Measurements from ENCODE around the gene TMEM19.

Gene TMEM19

DNA sequence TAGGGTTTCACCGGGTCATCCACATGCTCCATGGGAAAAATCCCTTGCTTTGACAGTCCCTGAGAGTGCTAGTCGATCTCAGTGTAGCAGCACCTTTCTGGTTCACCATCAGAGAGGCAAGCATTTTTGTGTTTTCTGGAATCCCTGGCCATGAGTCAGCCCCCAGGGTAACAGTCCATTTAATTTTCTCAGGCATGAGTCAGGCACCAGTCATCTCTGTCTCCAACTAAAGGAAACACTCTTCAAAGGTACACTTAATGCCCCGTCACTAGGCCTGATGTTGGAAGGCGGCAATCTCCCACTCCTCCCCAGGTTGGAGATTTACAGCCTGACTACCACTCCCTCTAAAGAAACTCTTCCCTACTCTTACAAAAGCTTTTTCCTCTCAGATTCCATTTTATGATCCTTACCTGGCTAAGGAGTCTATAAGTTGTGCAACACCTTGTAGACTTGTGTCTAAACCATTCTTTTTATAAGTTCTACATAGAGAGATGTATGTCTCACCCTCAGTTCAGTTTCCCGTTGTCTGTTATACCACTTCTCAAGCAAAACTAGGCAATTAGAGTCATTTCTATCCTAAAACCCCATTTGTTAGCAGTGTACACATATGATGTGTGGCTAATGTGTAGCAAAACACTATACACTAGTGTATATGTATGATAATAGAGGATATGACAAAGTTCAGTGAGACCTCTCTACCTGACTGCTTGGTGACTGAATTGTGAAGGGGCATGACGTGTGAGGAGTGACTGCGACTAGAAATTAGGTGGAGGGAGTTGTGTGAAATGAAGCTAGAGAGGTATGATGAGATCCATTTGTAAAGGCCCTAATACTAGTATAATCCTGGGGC is 24.6 kb downstream of the TMEM19 start:
- no peak overlapping the region for H3K4me3 ChIP-seq (ENCODE audit: low read depth, low read length)

DNA sequence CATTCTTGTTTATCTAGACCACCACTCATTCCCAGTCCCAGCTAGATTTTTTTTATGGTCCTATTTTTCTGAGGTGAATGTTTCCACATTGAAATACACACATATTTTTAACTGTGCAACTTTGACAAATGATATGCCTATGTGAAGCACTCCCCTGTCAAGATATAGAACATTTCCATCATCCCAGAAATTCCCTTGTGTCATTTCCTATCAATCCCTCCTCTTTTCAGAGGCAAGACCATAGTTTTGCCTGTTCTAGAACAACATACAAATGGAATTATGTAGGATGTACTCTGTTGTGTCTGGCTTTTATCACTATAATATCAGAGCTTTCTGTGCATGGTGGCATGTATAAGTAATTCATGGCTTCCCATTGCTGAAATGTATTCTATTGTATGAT is 32.7 kb downstream of the TMEM19 start:
- no peak overlapping the region for H3K4me3 ChIP-seq (ENCODE audit: low read depth, low read length)

DNA sequence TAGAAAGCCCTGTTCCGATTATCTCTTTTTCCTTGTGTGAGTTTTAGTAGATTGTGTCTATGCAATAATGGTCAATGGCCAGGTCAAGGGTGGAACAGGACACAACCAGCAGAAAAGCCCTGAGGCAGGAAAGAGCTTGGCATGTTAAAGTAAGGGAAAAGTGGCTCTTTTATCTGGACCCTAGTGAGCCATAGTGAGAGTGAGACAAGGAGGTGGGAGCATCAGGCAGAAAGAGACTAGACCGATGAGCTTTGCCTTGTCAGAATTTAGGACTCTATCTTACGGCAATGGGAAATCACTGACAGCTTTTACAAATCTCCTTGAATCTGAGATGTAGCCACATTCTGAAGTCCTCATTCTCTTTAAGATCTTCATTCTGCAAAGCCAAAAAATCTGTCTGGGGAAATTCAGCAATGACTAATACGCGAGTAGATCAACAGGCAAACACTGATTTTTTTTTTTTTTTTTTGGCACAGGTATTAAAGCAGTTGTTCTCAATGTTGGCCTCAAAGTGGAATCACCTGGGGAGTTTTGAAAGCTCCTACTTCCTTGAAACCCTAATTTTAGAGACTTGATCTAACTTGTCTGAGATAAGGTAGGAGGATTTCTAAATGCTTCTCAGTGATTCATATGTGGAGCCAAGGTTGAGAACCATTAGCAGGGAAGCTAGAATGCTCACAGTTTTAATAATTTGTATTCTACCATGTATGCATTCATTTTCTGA is 33.9 kb downstream of the TMEM19 start:
- no peak overlapping the region for H3K4me3 ChIP-seq (ENCODE audit: low read depth, low read length)

- H3K4me3 ChIP-seq (ENCODE audit: low read depth, low read length), result no peak overlapping the region
Observed at GRCh38 chr12:71721783-71722505, 36.1 kb downstream of the TMEM19 start.

- H3K4me3 ChIP-seq (ENCODE audit: low read depth, low read length), result no peak overlapping the region
Observed at GRCh38 chr12:71725011-71725410, 39.1 kb downstream of the TMEM19 start.

DNA sequence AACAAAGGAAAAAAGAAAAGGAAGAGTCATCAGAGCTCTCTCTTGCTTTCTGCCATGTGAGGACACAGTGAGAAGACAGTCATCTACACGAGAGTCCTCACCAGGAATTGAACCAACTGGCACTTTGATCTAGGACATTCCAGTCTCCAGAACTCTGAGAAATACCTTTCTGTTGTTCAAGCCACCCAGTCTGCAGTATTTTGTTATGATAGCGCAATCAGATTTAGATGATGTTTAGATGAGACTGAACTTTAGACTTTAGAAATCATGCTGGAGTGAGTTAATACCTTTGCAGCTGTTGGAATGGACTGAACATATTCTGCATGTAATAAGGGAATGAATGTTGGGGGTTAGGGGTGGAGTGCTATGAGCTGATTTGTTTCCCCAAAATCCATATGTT is 40.7 kb downstream of the TMEM19 start:
- H3K4me3 ChIP-seq (ENCODE audit: low read depth, low read length), result no peak overlapping the region

DNA sequence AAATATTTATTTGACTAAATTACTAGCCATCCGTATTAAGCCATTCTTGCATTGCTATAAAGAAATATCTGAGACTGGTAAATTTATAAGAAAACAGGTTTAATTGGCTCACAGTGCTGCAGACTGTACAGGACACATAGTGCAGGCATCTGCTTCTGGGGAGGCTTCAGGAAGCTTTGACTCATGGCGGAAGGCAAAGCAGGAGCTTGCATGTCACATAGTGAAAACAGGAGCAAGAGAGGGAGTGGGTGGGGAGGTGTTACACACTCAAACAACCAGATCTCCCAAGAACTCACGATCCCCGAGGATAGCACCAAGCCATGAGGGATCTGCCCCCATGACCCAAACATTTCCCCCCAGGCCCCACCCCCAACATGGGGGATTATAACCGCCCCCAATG is 42.1 kb downstream of the TMEM19 start:
- H3K4me3 ChIP-seq (ENCODE audit: low read depth, low read length), result no peak overlapping the region

DNA sequence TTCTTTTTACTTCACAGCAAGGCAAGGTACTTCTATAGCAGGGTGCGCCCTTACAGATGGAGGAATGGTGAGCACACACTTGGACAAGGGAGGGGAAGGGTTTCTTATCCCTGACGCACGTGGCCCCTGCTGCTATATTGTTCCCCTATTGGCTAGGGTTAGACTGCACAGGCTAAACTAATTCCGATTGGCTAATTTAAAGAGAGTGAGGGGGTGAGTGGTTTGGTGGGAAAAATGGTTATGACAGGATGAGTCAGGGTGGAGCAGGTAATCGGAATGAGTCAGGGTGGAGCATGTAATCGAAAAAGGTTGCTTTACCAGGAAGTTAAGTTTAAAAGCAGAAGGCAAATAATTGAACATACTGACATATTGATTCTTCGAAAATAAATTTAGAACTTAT is 45.1 kb downstream of the TMEM19 start:
- no peak overlapping the region for H3K4me3 ChIP-seq (ENCODE audit: low read depth, low read length)

DNA sequence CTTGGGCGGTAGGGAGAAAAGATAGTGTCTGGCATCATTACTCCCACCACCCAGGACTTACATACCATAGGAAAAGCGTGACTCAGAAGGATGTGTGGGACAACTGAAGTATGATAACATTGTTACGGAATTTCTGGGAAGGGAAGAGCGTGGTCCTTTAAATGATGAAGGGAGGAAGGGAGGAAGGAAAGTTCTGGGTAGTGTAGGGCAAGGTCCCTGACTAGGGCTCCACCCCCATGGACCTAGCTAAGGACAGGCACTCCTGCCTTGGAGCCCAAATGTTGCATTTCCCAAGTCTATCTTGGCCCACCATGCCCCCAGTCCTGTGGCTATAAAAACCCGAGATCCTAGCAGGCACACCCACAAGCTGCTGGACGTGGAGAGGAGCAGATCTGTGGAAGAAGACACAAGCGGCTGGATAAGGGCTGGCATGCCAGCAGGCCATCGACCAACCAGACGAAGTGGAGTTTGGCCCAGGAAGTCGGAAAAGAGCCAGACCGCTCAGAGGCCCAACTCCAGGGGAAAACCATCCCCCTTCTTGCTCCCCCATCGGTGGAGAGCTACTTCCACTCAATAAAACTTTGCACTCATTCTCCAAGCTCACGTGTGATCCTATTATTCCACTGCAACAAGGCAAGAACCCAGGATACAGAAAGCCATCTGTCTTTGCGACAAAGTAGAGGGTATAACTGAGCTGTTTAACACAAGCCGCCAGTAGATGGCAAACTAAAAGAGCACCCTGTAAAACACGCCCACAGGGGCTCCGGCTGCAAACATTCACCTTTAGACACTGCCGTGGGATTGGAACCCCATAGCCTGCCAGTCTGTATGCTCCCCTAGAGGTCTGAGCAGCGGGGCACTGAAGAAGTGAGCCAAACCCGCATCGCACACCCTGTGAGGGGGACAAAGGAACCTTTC is 45.8 kb downstream of the TMEM19 start:
- H3K4me3 ChIP-seq (ENCODE audit: low read depth, low read length), result no peak overlapping the region

DNA sequence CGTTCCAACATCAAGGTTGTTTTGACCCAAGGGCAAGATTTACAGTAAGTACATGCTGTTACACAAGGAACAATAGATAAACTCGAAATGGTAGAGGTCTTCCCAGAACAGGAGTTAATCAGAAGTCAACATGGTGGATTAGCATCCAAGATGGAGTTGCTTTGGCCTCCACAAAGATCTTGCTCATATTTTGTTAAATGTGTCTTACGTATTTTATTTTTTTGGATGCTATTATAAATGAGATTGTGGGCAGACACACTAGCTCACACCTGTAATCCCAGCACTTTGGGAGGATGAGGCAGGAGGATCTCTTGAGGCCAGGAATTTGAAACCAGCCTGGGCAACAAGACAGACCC is 46.5 kb downstream of the TMEM19 start:
- H3K4me3 ChIP-seq (ENCODE audit: low read depth, low read length), result no peak overlapping the region

DNA sequence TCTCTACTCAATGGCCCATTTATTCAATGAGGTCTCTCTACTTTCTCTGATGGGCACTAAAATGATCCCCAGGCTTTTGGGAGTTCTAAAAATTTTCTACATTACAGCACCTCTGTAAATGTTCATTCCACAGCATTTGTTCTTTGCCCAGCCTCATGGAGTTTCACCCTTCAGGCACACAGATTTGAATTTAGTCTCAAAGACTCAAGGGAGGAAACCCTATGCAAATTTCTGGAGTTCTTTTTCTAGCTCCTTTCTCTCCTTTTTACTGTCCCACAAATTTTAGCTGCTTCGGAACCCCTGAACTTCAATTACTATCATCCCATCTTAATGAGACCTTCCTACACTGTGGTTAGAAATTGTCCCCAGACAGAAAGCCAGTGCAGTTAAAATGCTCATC is 51.3 kb downstream of the TMEM19 start:
- H3K4me3 ChIP-seq (ENCODE audit: low read depth, low read length), result no peak overlapping the region

DNA sequence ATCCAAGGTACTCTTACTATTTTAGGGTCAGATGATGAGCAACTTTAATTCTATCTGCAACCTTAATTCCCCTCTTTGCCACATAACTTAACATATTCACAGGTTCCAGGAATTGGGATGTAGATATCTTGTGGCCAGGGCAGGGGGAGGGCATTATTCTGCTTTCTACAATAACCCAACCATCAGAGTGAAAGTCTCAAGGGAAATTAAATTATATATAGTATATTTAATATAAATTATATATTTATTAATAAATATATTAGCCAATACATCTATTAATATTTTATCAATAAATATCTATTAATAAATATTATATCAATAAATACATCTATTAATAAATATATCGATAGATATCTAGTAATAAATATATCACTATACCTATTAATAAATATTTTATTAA is 57.1 kb downstream of the TMEM19 start:
- no peak overlapping the region for H3K4me3 ChIP-seq (ENCODE audit: low read depth, low read length)

DNA sequence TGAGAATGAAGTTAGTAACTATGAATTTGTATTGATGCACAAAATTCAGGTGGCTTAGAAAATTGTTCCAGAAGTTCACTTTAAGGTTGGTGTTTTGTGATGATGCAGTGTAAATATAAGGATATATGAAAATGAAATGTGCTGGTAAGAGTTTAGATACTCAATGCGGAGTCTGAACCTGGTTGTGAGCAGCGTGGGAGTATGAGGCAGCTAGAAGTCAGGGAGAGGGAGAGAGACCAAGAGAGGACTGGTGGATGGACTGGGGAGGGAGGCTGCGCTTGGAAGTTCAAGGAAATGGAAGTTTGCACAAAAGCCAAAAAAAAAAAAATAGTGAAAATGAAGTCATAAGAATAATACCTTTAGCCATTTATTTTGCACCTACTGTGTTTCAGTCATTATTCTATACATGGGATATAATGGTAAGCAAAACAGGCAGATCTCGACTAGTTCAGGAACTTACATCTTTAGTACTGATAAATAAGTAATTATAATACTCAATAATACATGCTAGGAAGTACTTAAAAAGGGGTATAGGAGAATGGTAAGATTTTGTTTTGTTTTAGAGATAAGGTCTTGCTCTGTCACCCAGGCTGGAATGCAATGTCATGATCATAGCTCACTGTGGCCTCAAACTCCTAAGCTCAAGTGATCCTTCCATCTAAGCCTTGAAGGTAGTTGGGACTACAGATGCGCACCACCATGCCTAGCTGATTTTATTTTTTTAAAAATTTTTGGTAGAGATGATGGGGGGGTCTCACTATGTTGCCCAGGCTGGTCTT is 58.8 kb downstream of the TMEM19 start:
- no peak overlapping the region for H3K4me3 ChIP-seq (ENCODE audit: low read depth, low read length)

DNA sequence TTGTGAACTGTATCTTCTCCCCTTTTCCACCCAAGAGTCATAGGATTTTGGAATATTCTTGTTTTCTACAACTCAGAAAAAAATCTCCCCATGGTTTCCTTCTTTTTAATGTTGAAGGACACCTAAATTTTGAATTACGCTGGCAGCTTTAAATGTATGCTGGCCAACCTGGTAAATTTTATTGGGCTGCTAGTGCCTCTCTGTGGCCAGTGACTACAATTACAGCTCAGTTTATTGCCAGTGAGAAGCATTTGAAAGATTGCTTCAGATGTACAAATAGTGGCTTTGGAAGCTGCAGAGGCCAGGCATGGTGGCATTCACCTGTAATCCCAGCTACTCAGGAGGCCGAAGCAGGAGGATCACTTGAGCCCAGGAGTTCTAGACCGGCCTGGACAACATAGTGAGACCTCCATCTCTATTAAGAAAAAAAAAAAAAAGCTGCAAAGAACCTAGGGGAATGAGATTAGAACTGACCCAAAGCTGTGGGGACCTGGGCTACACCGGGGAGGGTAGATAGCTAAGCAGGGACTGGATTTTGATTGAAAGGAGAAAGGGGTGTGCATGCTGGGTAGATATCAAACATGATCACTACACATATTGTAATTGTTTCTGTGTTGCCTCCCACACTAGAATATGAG is 61.2 kb downstream of the TMEM19 start:
- H3K4me3 ChIP-seq (ENCODE audit: low read depth, low read length), result no peak overlapping the region

DNA sequence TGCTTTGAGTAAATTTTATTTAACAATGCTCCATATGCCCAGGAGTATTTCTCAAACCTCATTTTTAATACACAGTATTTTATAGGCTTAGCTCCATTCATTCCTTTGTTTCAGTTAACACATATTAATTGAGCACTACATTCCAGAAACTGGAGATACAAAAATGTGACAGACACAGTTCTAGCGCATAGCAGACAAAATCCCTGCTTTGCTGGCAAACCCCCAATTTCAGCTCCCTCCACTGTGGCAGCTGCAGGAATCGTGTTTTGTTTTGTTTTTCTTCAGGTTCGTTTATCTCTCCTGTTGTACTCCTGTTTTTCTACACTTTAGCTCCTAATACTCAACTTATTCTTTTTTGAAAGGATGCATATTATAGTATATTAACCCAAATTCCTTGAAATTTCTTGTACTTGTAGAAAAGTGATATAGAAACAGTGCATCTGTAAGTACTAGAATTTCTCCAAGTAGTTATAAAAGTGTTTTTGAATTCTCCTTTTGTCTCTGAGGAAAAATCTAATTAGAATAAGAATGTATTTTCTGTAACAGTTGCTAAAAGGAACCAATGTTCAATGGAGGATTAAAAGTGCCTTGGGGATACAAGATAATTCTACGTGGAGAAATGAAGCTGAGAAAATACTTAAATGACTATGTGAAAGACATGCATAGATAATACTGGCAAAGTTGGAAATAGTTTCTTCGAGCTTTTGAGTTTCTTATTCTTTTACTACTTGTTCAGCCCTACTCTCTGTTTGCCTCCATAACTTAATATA is 62.4 kb downstream of the TMEM19 start:
- no peak overlapping the region for H3K4me3 ChIP-seq (ENCODE audit: low read depth, low read length)

GRCh38 chr12:71749666-71750065 is 63.8 kb downstream of the TMEM19 start:
- no peak overlapping the region for H3K4me3 ChIP-seq (ENCODE audit: low read depth, low read length)

DNA sequence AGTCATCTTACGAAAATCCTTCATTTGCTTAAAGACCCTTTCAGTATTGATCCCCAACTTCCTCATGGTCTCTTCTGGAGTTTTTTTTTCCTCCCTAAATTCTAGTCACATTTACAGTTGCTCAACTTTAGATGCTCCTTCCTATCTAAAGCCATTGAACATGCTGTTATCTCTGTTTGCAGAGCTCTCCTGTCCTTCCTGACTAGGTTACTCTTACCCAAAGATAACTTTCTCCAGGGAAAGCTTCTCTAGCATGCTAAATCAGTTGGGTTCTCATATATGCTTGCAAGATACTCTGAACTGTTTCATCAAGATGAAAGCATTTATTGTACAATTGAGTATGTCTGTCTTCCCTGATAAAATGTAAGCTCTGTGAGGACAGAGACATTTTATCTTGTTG is 67.0 kb downstream of the TMEM19 start:
- no peak overlapping the region for H3K4me3 ChIP-seq (ENCODE audit: low read depth, low read length)
